Endothelial cell of umbilical vein (primary cell): ENCODE measurements around the gene AQP3. TPM values are rescaled to one million over a fixed set of nuclear protein-coding genes. Genes with fewer than 3 reads are reported as not detected.

Experiments used
- BruUV-seq: library from RNA; stranded (reverse); fragments of 400-500 nt; replicated peaks from 2 replicates; lab custom pipeline; 2021; lab: Mats Ljungman, UMichigan
- CTCF ChIA-PET: fragments of 300-600, 350-600 bp; sonication (Branson Sonifier 250); formaldehyde crosslinking; loops from one replicate; lab custom pipeline; 2021; ENCODE audit warnings: antibody characterized with exemption, inconsistent platforms; lab: Charles Lee
- POLR2A ChIA-PET: fragments of 300-600, 350-600 bp; sonication (Branson Sonifier 250); formaldehyde crosslinking; loops from one replicate; lab custom pipeline; 2021; ENCODE audit warnings: antibody characterized with exemption, inconsistent platforms; lab: Charles Lee
- DNase-seq: peaks from one replicate; pipeline ENCODE4 v3.0.0-alpha.2; 2011; ENCODE audit warnings: low read depth, low spot score
- FAIRE-seq: peaks from 2 replicates; lab custom pipeline; 2011; peaks lifted over from hg19 to GRCh38; lab: Jason Lieb, UNC
- H2AFZ ChIP-seq: 2 replicates; pipeline ENCODE4 v1.6.0; 2012; ENCODE audit warnings: low read depth, low read length, control low read depth, inconsistent platforms
- H3K27ac ChIP-seq: 2 replicates; pipeline ENCODE4 v1.5.1; 2011; ENCODE audit warnings: low read depth, mild to moderate bottlenecking, control low read depth, low read length, moderate library complexity; ENCODE audit not compliant: insufficient read depth
- H3K27me3 ChIP-seq, 2 experiments: 2 replicates each; pipeline versions ENCODE4 v1.6.0 to v1.6.1; 2011; ENCODE audit warnings: low read length in 2 of 2, mixed read lengths in 1 of 2; ENCODE audit not compliant: control insufficient read depth in 2 of 2, insufficient read depth in 2 of 2
- H3K36me3 ChIP-seq, 2 experiments: 2 replicates in 1 of 2; 3 replicates in 1 of 2; pipeline ENCODE4 v1.5.1; 2011; ENCODE audit warnings: low read length in 2 of 2, mild to moderate bottlenecking in 1 of 2, moderate library complexity in 1 of 2; ENCODE audit not compliant: control insufficient read depth in 2 of 2, insufficient read depth in 2 of 2; ENCODE audit errors: extremely low read depth in 1 of 2
- H3K4me1 ChIP-seq: 3 replicates; pipeline ENCODE4 v1.5.1; 2011; ENCODE audit warnings: mild to moderate bottlenecking, low read length; ENCODE audit not compliant: control insufficient read depth, insufficient read depth; ENCODE audit errors: extremely low read depth
- H3K4me2 ChIP-seq: 2 replicates; pipeline ENCODE4 v1.6.1; 2011; ENCODE audit warnings: low read length, control low read depth, mixed read lengths; ENCODE audit not compliant: insufficient read depth
- H3K4me3 ChIP-seq, 3 experiments: fragments of 200-600 bp in 1 of 3; sonication (generic), shearing (Covaris generic) in 1 of 3; replicated peaks in 1 of 3; 2 replicates each; pipeline ENCODE4 v1.5.1; 2011 to 2016; ENCODE audit warnings: control low read depth in 3 of 3, low read length in 3 of 3, mild to moderate bottlenecking in 2 of 3, inconsistent platforms in 1 of 3, low read depth in 1 of 3, moderate library complexity in 1 of 3; ENCODE audit not compliant: insufficient read depth in 1 of 3
- H3K79me2 ChIP-seq: 2 replicates; pipeline ENCODE4 v1.6.0; 2012; ENCODE audit warnings: low read length, inconsistent platforms; ENCODE audit not compliant: control insufficient read depth, insufficient read depth
- H3K9ac ChIP-seq: replicated peaks from 2 replicates; pipeline ENCODE3; 2011; ENCODE audit warnings: low read length, control low read depth; ENCODE audit not compliant: insufficient read depth; ENCODE audit errors: extremely low read depth
- H3K9me1 ChIP-seq: replicated peaks from 3 replicates; pipeline ENCODE4 v1.6.0; 2011; ENCODE audit warnings: mild to moderate bottlenecking, low read length; ENCODE audit not compliant: control insufficient read depth, insufficient read depth; ENCODE audit errors: extremely low read depth
- H3K9me3 ChIP-seq: replicated peaks from 2 replicates; pipeline ENCODE4 v1.5.1; 2012; ENCODE audit warnings: low read length, inconsistent platforms; ENCODE audit not compliant: control insufficient read depth, insufficient read depth
- H4K20me1 ChIP-seq: replicated peaks from 2 replicates; pipeline ENCODE3; 2011; ENCODE audit warnings: mild to moderate bottlenecking, low read length; ENCODE audit not compliant: control insufficient read depth, insufficient read depth; ENCODE audit errors: extremely low read depth
- CTCF ChIP-seq, 2 donors: IDR thresholded peaks; 1 replicate in 1 of 2; 2 replicates in 1 of 2; pipeline ENCODE4 v1.5.1; 2011; ENCODE audit warnings: low read length in 2 of 2, mild to moderate bottlenecking in 2 of 2, moderate library complexity in 2 of 2, control low read depth in 1 of 2, inconsistent platforms in 1 of 2, low read depth in 1 of 2; ENCODE audit not compliant: insufficient read depth in 1 of 2; ENCODE audit errors: extremely low read depth in 1 of 2
- EZH2 ChIP-seq: IDR thresholded peaks from 2 replicates; pipeline ENCODE4 v1.6.1; 2012; ENCODE audit warnings: borderline replicate concordance, low read depth, mild to moderate bottlenecking, moderate library complexity, low read length, inconsistent platforms; ENCODE audit not compliant: severe bottlenecking
- FOS ChIP-seq: IDR thresholded peaks from 2 replicates; pipeline ENCODE4 v1.6.1; 2011; ENCODE audit warnings: mild to moderate bottlenecking, low read length, moderate library complexity, borderline replicate concordance; ENCODE audit not compliant: insufficient read depth
- GATA2 ChIP-seq: IDR thresholded peaks from 2 replicates; pipeline ENCODE4 v1.7.0; 2011; ENCODE audit warnings: low read depth, mild to moderate bottlenecking, moderate library complexity, mixed read lengths, low read length; ENCODE audit not compliant: insufficient read length, insufficient read depth
- JUN ChIP-seq: IDR thresholded peaks from 2 replicates; pipeline ENCODE4 v1.6.1; 2011; ENCODE audit warnings: borderline replicate concordance, low read depth; ENCODE audit not compliant: insufficient read length, insufficient read depth
- MAX ChIP-seq: IDR thresholded peaks from 2 replicates; pipeline ENCODE4 v1.6.1; 2011; ENCODE audit not compliant: insufficient read depth, insufficient read length
- MYC ChIP-seq: IDR thresholded peaks from one replicate; pipeline ENCODE4 v1.6.1; 2011; ENCODE audit warnings: mild to moderate bottlenecking, low read depth, low read length
- POLR2A ChIP-seq: IDR thresholded peaks from 2 replicates; pipeline ENCODE4 v1.6.1; 2012; ENCODE audit warnings: low read depth, mild to moderate bottlenecking, control low read depth, low read length
- POLR2AphosphoS5 ChIP-seq: IDR thresholded peaks from 2 replicates; pipeline ENCODE4 v1.6.1; 2012; ENCODE audit warnings: low read depth, mild to moderate bottlenecking, control low read depth, low read length, moderate library complexity; ENCODE audit not compliant: insufficient read depth
- dilution Hi-C: fragments of 300-500 bp; cut with MboI; formaldehyde crosslinking; loops from one replicate; pipeline ENCODE4 v1.15.0; 2019; ENCODE audit warnings: low sequenced_read_pairs; ENCODE audit not compliant: extremely low pct_ligation_motif_present
- intact Hi-C: fragments of 100-400 bp; cut with micrococcal nuclease; formaldehyde crosslinking; loops from one replicate; pipeline ENCODE4 v1.10.0; 2022
- polyA plus RNA-seq, 4 experiments: library from polyadenylated mRNA; depleted of rRNA in 3 of 4; stranded (reverse) in 3 of 4; unstranded in 1 of 4; fragments of >200 nt; gene quantifications; 2 replicates each; pipeline versions ENCODE4 v1.2.1 to v1.2.3, GENCODE V29; 2011 to 2012; ENCODE audit warnings: missing spikeins in 1 of 4
- total RNA-seq: library from RNA; stranded (reverse); gene quantifications from 2 replicates; pipeline ENCODE4 v1.2.3, GENCODE V29; 2021

The AQP3 gene
- total and polyA plus RNA-seq, 2 donors (not counting 3 experiments of a cell fraction or from before 2014, with no cell fraction given): 0.93 to 1.8 TPM

- H3K4me1 ChIP-seq: peaks cover 3% of the 10 kb centered on the region
- peaks cover 0 to 2% of the 10 kb centered on the region in 2 experiments for H3K27me3 ChIP-seq
- no peak for DNase-seq
- H3K4me3 ChIP-seq: no peak overlapping the region
- dilution Hi-C loops (no loop called here), intact Hi-C loops (no loop called here)
- POLR2A ChIA-PET: no interaction called here
- no TSS peak for BruUV-seq
- H3K36me3 ChIP-seq: no peaks in the 10 kb centered on the region
- no peaks in the 10 kb centered on the region for H3K9me1 ChIP-seq
- no peak overlapping the region for H2AFZ ChIP-seq
- H3K27ac ChIP-seq: no peak overlapping the region
- no peak for TF ChIP-seq EZH2
- TF ChIP-seq GATA2: no peak
- TF ChIP-seq JUN: no peak
- TF ChIP-seq CTCF (IDR thresholded peaks at IDR 0.05; ENCODE audit: extremely low read depth in 1 of 2, insufficient read depth in 1 of 2, low read depth in 1 of 2, low read length in 2 of 2): no peak
- no peak for TF ChIP-seq MYC
- no peak for TF ChIP-seq MAX
- no peak for TF ChIP-seq POLR2AphosphoS5
- TF ChIP-seq FOS: no peak
- no peak for TF ChIP-seq POLR2A
- no peaks in the 10 kb centered on the region for H4K20me1 ChIP-seq
- no peak for FAIRE-seq
- CTCF ChIA-PET: interaction anchor here (1.2 to 2.8 kb wide), 7 partner anchors 9 to 72 kb away, joined by 4 to 27 read pairs (median 7); partner anchors contain the start of gene NOL6
- H3K79me2 ChIP-seq: no peaks in the 10 kb centered on the region
- H3K4me2 ChIP-seq: no peak overlapping the region
- no peaks in the 10 kb centered on the region for H3K9me3 ChIP-seq
- H3K9ac ChIP-seq: no peak overlapping the region
Measured at GRCh38 chr9:33446240-33446945, 1.0 kb downstream of the AQP3 start.
